Endothelial cell of umbilical vein (primary cell): ENCODE data around the gene ZNF835. TPM values are rescaled to one million over a fixed set of nuclear protein-coding genes. Genes with fewer than 3 reads are reported as not detected.

Source experiments
- BruUV-seq: library from RNA; stranded (reverse); fragments of 400-500 nt; replicated peaks from 2 replicates; lab custom pipeline; 2021; lab: Mats Ljungman, UMichigan
- CTCF ChIA-PET: fragments of 300-600, 350-600 bp; sonication (Branson Sonifier 250); formaldehyde crosslinking; loops from one replicate; lab custom pipeline; 2021; ENCODE audit warnings: antibody characterized with exemption, inconsistent platforms; lab: Charles Lee
- POLR2A ChIA-PET: fragments of 300-600, 350-600 bp; sonication (Branson Sonifier 250); formaldehyde crosslinking; loops from one replicate; lab custom pipeline; 2021; ENCODE audit warnings: antibody characterized with exemption, inconsistent platforms; lab: Charles Lee
- DNase-seq: peaks from one replicate; pipeline ENCODE4 v3.0.0-alpha.2; 2011; ENCODE audit warnings: low read depth, low spot score
- FAIRE-seq: peaks from 2 replicates; lab custom pipeline; 2011; peaks lifted over from hg19 to GRCh38; lab: Jason Lieb, UNC
- H2AFZ ChIP-seq: 2 replicates; pipeline ENCODE4 v1.6.0; 2012; ENCODE audit warnings: low read depth, low read length, control low read depth, inconsistent platforms
- H3K27ac ChIP-seq: 2 replicates; pipeline ENCODE4 v1.5.1; 2011; ENCODE audit warnings: low read depth, mild to moderate bottlenecking, control low read depth, low read length, moderate library complexity; ENCODE audit not compliant: insufficient read depth
- H3K27me3 ChIP-seq, 2 experiments: 2 replicates each; pipeline versions ENCODE4 v1.6.0 to v1.6.1; 2011; ENCODE audit warnings: low read length in 2 of 2, mixed read lengths in 1 of 2; ENCODE audit not compliant: control insufficient read depth in 2 of 2, insufficient read depth in 2 of 2
- H3K36me3 ChIP-seq, 2 experiments: 2 replicates in 1 of 2; 3 replicates in 1 of 2; pipeline ENCODE4 v1.5.1; 2011; ENCODE audit warnings: low read length in 2 of 2, mild to moderate bottlenecking in 1 of 2, moderate library complexity in 1 of 2; ENCODE audit not compliant: control insufficient read depth in 2 of 2, insufficient read depth in 2 of 2; ENCODE audit errors: extremely low read depth in 1 of 2
- H3K4me1 ChIP-seq: 3 replicates; pipeline ENCODE4 v1.5.1; 2011; ENCODE audit warnings: mild to moderate bottlenecking, low read length; ENCODE audit not compliant: control insufficient read depth, insufficient read depth; ENCODE audit errors: extremely low read depth
- H3K4me2 ChIP-seq: 2 replicates; pipeline ENCODE4 v1.6.1; 2011; ENCODE audit warnings: low read length, control low read depth, mixed read lengths; ENCODE audit not compliant: insufficient read depth
- H3K4me3 ChIP-seq, 3 experiments: fragments of 200-600 bp in 1 of 3; sonication (generic), shearing (Covaris generic) in 1 of 3; replicated peaks in 1 of 3; 2 replicates each; pipeline ENCODE4 v1.5.1; 2011 to 2016; ENCODE audit warnings: control low read depth in 3 of 3, low read length in 3 of 3, mild to moderate bottlenecking in 2 of 3, inconsistent platforms in 1 of 3, low read depth in 1 of 3, moderate library complexity in 1 of 3; ENCODE audit not compliant: insufficient read depth in 1 of 3
- H3K79me2 ChIP-seq: 2 replicates; pipeline ENCODE4 v1.6.0; 2012; ENCODE audit warnings: low read length, inconsistent platforms; ENCODE audit not compliant: control insufficient read depth, insufficient read depth
- H3K9ac ChIP-seq: replicated peaks from 2 replicates; pipeline ENCODE3; 2011; ENCODE audit warnings: low read length, control low read depth; ENCODE audit not compliant: insufficient read depth; ENCODE audit errors: extremely low read depth
- H3K9me1 ChIP-seq: replicated peaks from 3 replicates; pipeline ENCODE4 v1.6.0; 2011; ENCODE audit warnings: mild to moderate bottlenecking, low read length; ENCODE audit not compliant: control insufficient read depth, insufficient read depth; ENCODE audit errors: extremely low read depth
- H3K9me3 ChIP-seq: replicated peaks from 2 replicates; pipeline ENCODE4 v1.5.1; 2012; ENCODE audit warnings: low read length, inconsistent platforms; ENCODE audit not compliant: control insufficient read depth, insufficient read depth
- H4K20me1 ChIP-seq: replicated peaks from 2 replicates; pipeline ENCODE3; 2011; ENCODE audit warnings: mild to moderate bottlenecking, low read length; ENCODE audit not compliant: control insufficient read depth, insufficient read depth; ENCODE audit errors: extremely low read depth
- CTCF ChIP-seq, 2 donors: IDR thresholded peaks; 1 replicate in 1 of 2; 2 replicates in 1 of 2; pipeline ENCODE4 v1.5.1; 2011; ENCODE audit warnings: low read length in 2 of 2, mild to moderate bottlenecking in 2 of 2, moderate library complexity in 2 of 2, control low read depth in 1 of 2, inconsistent platforms in 1 of 2, low read depth in 1 of 2; ENCODE audit not compliant: insufficient read depth in 1 of 2; ENCODE audit errors: extremely low read depth in 1 of 2
- EZH2 ChIP-seq: IDR thresholded peaks from 2 replicates; pipeline ENCODE4 v1.6.1; 2012; ENCODE audit warnings: borderline replicate concordance, low read depth, mild to moderate bottlenecking, moderate library complexity, low read length, inconsistent platforms; ENCODE audit not compliant: severe bottlenecking
- JUN ChIP-seq: IDR thresholded peaks from 2 replicates; pipeline ENCODE4 v1.6.1; 2011; ENCODE audit warnings: borderline replicate concordance, low read depth; ENCODE audit not compliant: insufficient read length, insufficient read depth
- MAX ChIP-seq: IDR thresholded peaks from 2 replicates; pipeline ENCODE4 v1.6.1; 2011; ENCODE audit not compliant: insufficient read depth, insufficient read length
- MYC ChIP-seq: IDR thresholded peaks from one replicate; pipeline ENCODE4 v1.6.1; 2011; ENCODE audit warnings: mild to moderate bottlenecking, low read depth, low read length
- POLR2A ChIP-seq: IDR thresholded peaks from 2 replicates; pipeline ENCODE4 v1.6.1; 2012; ENCODE audit warnings: low read depth, mild to moderate bottlenecking, control low read depth, low read length
- POLR2AphosphoS5 ChIP-seq: IDR thresholded peaks from 2 replicates; pipeline ENCODE4 v1.6.1; 2012; ENCODE audit warnings: low read depth, mild to moderate bottlenecking, control low read depth, low read length, moderate library complexity; ENCODE audit not compliant: insufficient read depth
- dilution Hi-C: fragments of 300-500 bp; cut with MboI; formaldehyde crosslinking; loops from one replicate; pipeline ENCODE4 v1.15.0; 2019; ENCODE audit warnings: low sequenced_read_pairs; ENCODE audit not compliant: extremely low pct_ligation_motif_present
- intact Hi-C: fragments of 100-400 bp; cut with micrococcal nuclease; formaldehyde crosslinking; loops from one replicate; pipeline ENCODE4 v1.10.0; 2022
- polyA plus RNA-seq, 4 experiments: library from polyadenylated mRNA; depleted of rRNA in 3 of 4; stranded (reverse) in 3 of 4; unstranded in 1 of 4; fragments of >200 nt; gene quantifications; 2 replicates each; pipeline versions ENCODE4 v1.2.1 to v1.2.3, GENCODE V29; 2011 to 2012; ENCODE audit warnings: missing spikeins in 1 of 4
- total RNA-seq: library from RNA; stranded (reverse); gene quantifications from 2 replicates; pipeline ENCODE4 v1.2.3, GENCODE V29; 2021

Gene ZNF835
- total and polyA plus RNA-seq, 2 donors (not counting 3 experiments of a cell fraction or from before 2014, with no cell fraction given) = 0.01 TPM; not detected in 1

- POLR2A ChIA-PET = no interaction called here
- no peak for TF ChIP-seq POLR2AphosphoS5
- no peak for TF ChIP-seq EZH2
- TF ChIP-seq JUN = no peak
- no peak for TF ChIP-seq MYC
- TF ChIP-seq MAX = no peak
- TF ChIP-seq CTCF (IDR thresholded peaks at IDR 0.05; ENCODE audit: extremely low read depth in 1 of 2, insufficient read depth in 1 of 2, low read depth in 1 of 2, low read length in 2 of 2) = no peak
- no peak for TF ChIP-seq POLR2A
- Histone ChIP-seq H3K4me2 (no peak overlapping the region), H3K27ac (no peak overlapping the region), H3K4me3 (no peak overlapping the region), H3K9ac (no peak overlapping the region), H3K79me2 (no peaks in the 10 kb centered on the region), H3K4me1 (no peaks in the 10 kb centered on the region), H3K36me3 (peaks cover 2 to 13% of the 10 kb centered on the region in 2 experiments), H4K20me1 (no peaks in the 10 kb centered on the region), H2AFZ (no peak overlapping the region), H3K27me3 (no peaks in the 10 kb centered on the region), H3K9me3 (peaks cover 3% of the 10 kb centered on the region), H3K9me1 (no peaks in the 10 kb centered on the region)
- CTCF ChIA-PET = no interaction called here
- FAIRE-seq = no peak
- no peak for DNase-seq
- intact Hi-C loops (no loop called here), dilution Hi-C loops (no loop called here)
- BruUV-seq = no TSS peak
Observed at GRCh38 chr19:56617531-56617930, 54.0 kb downstream of the ZNF835 start.
